Stimulated activated memory B cell treated with anti-CD40 and anti-IgM and Interleukin-4, amounts not matched to agents 10 μg/mL and 1 μg/mL and 100 μg/mL, for 72 hours (primary cell): ENCODE measurements around the gene ENKUR.
A peak's percentile ranks its signal among the peaks of the same experiment; 100 is the strongest.

Experiments used
- ATAC-seq: fragments of 150-1000 bp; cut with Tn5 transposase; 2 replicates; pipeline ENCODE4 v1.10.0; 2021
- H3K27ac Mint-ChIP-seq: one replicate; pipeline ENCODE4 v1.8.0; 2022; ENCODE audit warnings: mild to moderate bottlenecking, mixed read lengths
- H3K27me3 Mint-ChIP-seq: one replicate; pipeline ENCODE4 v1.8.0; 2022; ENCODE audit warnings: mixed read lengths
- H3K36me3 Mint-ChIP-seq: one replicate; pipeline ENCODE4 v1.8.0; 2022; ENCODE audit warnings: mixed read lengths
- H3K4me1 Mint-ChIP-seq: one replicate; pipeline ENCODE4 v1.8.0; 2022; ENCODE audit warnings: mixed read lengths
- H3K4me3 Mint-ChIP-seq: one replicate; pipeline ENCODE4 v1.8.0; 2022; ENCODE audit warnings: mild to moderate bottlenecking, moderate library complexity, mixed read lengths
- H3K9me3 Mint-ChIP-seq: one replicate; pipeline ENCODE4 v1.8.0; 2022; ENCODE audit warnings: mixed read lengths

The ENKUR gene

DNA sequence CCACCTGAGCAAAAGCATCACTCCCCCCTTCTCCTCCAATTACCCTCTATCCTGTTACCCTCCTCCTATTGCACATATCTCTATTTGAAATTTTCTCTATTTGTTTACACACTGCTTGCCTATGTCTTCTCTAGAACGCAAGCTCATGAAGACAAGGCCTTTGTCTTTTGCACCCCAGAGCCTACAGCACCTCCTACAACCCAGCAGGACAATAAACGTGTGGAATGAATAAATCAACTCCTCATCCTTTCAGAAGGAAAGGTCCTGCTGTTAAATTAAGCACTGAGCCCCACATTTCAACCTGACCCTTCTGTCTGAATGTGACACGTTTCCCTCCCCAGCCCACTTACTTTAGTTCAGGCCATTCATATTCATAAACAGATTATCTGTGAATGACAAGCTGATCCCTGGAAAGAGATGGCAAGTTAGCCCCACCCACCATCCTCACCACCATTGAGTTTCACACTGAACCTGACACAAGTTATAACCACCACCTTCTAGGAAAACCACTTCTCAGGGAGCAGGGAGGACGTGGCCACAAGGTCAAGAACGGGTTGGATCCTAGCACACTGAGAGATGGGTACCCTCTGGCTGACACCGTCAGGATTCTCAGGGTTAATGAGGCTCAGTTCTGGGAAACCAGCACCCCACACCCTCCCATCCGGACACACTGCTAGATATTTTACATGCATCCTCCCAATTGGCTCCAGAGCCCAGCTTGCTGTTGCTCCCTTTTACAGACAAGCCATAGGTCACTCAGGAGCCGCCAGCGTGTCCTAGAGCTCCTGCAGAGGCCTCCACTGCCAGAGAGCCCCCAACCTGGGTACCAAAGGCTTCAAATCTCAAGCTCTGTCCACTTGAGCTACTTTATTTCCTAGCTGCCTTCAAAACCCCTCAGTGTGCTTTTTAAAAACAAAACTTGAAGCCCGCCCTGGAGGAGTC lies 64.5 kb downstream of the ENKUR start:
- no peaks in the 10 kb centered on the region for H3K36me3 Mint-ChIP-seq
- no peaks in the 10 kb centered on the region for H3K27me3 Mint-ChIP-seq
- H3K4me1 Mint-ChIP-seq, result peaks cover 19% of the 10 kb centered on the region
- H3K9me3 Mint-ChIP-seq, result no peaks in the 10 kb centered on the region
- ATAC-seq, result peak; percentile 5
- H3K27ac Mint-ChIP-seq, result peak overlapping the region; percentile 83
- H3K4me3 Mint-ChIP-seq, result peak overlapping the region; percentile 80

DNA sequence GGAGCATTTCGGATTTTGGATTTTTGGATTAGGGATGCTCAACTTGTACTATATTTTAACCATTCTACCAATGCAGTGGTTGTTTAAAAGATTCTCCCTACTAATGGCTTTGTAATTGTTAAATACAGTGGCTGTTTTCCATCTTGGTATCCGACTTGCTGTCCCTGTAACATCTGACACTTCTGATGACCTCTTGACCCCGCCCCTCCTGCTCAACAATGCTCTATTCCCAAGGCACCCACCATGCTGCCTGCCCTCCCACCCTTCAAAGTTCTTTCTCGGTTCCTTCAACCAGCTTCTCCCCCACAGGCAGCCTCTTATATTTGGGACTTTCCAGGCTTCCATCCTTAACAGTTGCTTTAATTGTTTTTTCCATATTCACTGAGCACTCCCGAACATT lies 65.5 kb downstream of the ENKUR start:
- Mint-ChIP-seq H3K4me1 (peaks cover 19% of the 10 kb centered on the region), H3K27me3 (no peaks in the 10 kb centered on the region), H3K36me3 (no peaks in the 10 kb centered on the region)

DNA sequence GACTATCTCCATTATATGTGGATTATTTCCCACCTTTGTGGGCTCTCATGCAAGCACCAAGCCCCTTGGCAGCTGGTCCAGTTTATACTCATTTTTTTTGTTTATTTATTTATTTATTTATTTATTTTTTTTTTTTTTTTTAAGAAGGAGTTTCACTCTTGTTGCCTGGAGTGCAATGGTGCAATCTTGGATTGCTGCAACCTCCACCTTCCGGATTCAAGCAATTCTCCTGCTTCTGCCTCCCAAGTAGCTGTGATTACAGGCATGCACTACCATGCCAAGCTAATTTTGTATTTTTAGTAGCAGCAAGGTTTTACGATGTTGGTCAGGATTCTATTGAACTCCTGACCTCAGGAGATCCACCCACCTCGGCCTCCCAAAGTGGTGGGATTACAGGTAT lies 66.3 kb downstream of the ENKUR start:
- H3K4me1 Mint-ChIP-seq, result peaks cover 19% of the 10 kb centered on the region
- H3K4me3 Mint-ChIP-seq, result no peak overlapping the region
- H3K27ac Mint-ChIP-seq, result no peak overlapping the region
- no peaks in the 10 kb centered on the region for H3K9me3 Mint-ChIP-seq
- H3K27me3 Mint-ChIP-seq, result no peaks in the 10 kb centered on the region
- no peak for ATAC-seq
- H3K36me3 Mint-ChIP-seq, result no peaks in the 10 kb centered on the region

More for the DNA sequence above, 65.5 kb downstream of the ENKUR start:
- no peak overlapping the region for H3K27ac Mint-ChIP-seq
- no peaks in the 10 kb centered on the region for H3K9me3 Mint-ChIP-seq
- ATAC-seq, result no peak
- H3K4me3 Mint-ChIP-seq, result no peak overlapping the region

DNA sequence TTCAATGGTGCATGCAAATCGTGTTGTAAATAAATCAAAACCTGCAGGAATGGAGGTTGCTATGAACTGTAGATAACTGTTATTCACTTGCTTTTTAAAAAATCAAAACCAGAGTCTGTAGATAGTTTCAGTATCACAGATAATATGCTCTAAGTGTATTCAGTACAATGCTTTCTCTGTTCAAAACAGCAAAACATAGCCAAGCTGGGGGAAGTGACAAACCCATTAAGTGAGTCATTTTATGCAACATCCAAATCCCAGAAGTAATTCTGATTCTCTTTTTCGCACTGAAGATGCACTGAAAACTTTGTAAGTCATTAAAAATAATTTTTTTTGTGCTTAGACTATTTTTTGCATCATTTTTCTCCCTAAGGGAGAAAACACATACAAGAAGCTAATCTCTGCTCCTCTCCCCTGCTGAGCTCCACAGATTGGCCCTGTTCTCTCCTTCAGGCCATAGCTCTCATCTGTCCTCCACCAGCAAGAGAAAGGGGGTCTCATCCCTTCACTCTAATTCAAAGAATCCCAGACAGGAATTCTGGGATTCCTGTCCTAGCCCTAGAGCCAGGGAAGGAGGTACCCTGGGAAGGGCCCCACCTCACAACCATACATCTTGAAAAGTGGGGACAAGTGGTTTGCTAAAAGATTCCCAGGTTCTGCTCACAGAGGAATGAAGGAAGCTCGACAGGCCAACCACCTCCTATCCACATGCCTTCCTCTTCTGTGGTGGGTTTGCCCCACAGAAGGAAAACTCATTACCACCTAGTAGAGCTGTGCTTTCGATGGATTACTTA lies 68.5 kb downstream of the ENKUR start:
- H3K36me3 Mint-ChIP-seq, result no peaks in the 10 kb centered on the region
- H3K27ac Mint-ChIP-seq, result no peak overlapping the region

DNA sequence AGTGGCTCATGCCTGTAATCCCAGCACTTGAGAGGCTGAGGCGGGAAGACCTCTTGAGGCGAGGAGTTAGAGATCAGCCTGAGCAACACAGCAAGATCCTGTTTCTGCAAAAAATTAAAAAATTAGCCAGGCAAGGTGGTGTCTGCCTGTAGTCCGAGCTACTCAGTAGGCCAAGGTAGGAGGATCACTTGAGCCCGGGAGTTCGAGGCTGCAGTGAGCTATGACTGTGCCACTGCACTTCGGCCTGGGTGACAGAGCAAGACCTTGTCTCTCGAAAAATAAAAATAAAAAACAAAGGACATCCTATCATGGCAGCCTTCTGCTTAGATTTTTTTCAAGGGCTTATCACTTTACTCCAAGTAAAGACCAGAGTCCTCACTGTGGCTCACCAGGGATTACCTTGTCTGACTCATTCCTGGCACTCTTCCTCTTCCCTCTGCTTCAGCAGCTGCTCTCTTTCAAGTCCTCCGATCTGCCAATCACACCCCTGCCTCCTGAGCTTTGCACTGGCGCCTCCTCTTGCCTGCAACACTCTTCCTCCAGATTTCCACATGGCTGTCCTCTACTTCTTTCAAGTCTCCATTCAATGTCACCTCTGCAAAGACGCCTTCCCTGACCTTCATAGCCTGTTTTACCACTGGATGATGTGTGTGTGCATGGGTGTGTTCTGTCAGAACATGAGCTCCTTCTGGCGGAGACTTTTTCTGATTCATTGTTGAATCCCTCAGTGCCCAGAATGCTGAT lies 71.3 kb downstream of the ENKUR start:
- no peak overlapping the region for H3K27ac Mint-ChIP-seq
- H3K4me3 Mint-ChIP-seq, result no peak overlapping the region
- ATAC-seq, result no peak
- H3K4me1 Mint-ChIP-seq, result no peaks in the 10 kb centered on the region
- no peaks in the 10 kb centered on the region for H3K36me3 Mint-ChIP-seq
- H3K9me3 Mint-ChIP-seq, result no peaks in the 10 kb centered on the region
- H3K27me3 Mint-ChIP-seq, result no peaks in the 10 kb centered on the region

More for the DNA sequence above, 68.5 kb downstream of the ENKUR start:
- Mint-ChIP-seq H3K4me1 (peaks cover 11% of the 10 kb centered on the region), H3K9me3 (no peaks in the 10 kb centered on the region), H3K27me3 (no peaks in the 10 kb centered on the region), H3K4me3 (no peak overlapping the region)
- no peak for ATAC-seq

DNA sequence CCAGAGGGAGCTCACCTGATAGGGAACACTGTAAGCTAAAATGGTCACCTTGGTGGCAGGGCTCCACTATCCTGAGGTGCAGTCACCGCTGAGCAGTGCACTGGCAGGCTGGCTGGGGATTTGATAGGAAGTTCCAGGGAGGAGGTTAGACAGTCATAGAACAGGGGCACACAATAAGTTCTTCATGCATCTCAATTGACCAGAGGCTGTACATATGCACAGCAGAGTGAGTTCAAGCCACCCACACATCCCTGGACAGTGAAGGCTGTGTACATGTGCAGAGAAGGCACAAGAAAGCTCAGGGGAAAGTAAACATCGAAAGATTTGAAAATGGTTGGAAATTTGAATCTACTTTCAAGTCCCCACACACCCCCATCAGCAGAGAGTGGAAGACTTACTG lies 77.4 kb downstream of the ENKUR start:
- ATAC-seq, result no peak
- Mint-ChIP-seq H3K4me1 (no peaks in the 10 kb centered on the region), H3K9me3 (peaks cover 3% of the 10 kb centered on the region), H3K27me3 (no peaks in the 10 kb centered on the region), H3K27ac (no peak overlapping the region), H3K4me3 (no peak overlapping the region), H3K36me3 (no peaks in the 10 kb centered on the region)

DNA sequence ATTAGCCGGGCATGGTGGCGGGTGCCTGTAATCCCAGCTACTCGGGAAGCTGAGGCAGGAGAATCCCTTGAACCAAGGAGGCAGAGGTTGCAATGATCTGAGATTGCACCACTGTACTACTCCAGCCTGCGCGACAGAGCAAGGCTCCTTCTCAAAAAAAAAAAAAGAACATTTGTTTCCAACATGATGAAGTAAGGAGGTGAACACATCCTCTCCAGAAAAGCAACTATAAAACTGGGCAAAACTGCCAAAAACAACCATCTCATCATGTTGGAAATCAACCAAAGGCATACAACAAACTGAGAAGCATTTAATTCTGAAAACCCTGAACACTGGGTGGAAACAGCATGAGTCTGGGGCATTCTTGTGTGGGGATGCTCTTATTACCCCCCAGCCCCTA lies 77.9 kb downstream of the ENKUR start:
- no peak overlapping the region for H3K27ac Mint-ChIP-seq
- ATAC-seq, result no peak
- H3K27me3 Mint-ChIP-seq, result no peaks in the 10 kb centered on the region
- H3K4me3 Mint-ChIP-seq, result no peak overlapping the region
- no peaks in the 10 kb centered on the region for H3K4me1 Mint-ChIP-seq
- H3K36me3 Mint-ChIP-seq, result no peaks in the 10 kb centered on the region
- H3K9me3 Mint-ChIP-seq, result peaks cover 3% of the 10 kb centered on the region

DNA sequence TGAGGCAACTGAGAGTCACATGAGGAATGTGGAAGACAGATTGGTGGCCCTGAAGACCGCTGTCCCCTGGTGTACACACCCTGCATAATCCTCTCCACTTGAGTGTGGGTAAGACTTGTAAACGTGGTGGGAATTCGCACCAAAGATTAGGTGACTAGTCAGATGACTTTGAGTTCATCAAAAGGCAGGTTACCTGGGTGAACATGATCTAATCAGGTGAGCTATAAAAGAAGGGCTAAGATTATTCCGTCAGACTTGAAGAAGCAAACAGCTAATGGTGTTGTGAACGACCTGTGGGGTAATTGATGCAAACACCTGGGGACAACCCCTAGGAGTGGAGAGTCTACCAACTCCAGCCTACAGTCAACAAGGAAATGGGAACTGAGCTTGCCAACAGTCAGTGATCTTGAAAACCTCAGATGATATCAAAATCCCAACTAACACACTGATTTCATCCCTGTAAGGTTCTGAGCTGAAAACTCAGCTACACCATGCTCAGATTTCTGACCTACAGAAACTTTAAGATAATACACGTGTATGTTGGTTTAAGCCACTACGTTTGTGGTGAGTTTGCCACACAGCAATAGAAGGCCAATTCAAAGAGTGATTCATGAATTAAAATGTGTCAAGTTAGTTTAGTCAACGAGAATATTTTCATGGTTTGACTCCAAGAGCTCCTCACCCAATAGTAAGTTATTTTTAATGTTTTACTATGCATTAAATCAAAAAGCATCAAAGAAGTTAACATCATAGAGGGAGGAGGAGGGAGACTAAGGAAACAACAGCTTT lies 80.3 kb downstream of the ENKUR start:
- no peak for ATAC-seq
- H3K4me3 Mint-ChIP-seq, result no peak overlapping the region
- peaks cover under 1% of the 10 kb centered on the region for H3K4me1 Mint-ChIP-seq
- H3K27ac Mint-ChIP-seq, result no peak overlapping the region
- no peaks in the 10 kb centered on the region for H3K36me3 Mint-ChIP-seq
- H3K9me3 Mint-ChIP-seq, result peaks cover 3% of the 10 kb centered on the region
- no peaks in the 10 kb centered on the region for H3K27me3 Mint-ChIP-seq
